Measurements from ENCODE around the gene PAM16. TPM values are rescaled to one million over a fixed set of nuclear protein-coding genes. Genes with fewer than 3 reads are reported as not detected.
A peak's percentile ranks its signal among the peaks of the same experiment; 100 is the strongest.

PAM16 gene
- total RNA-seq, 1 experiment from 2014 or later: 80.4 TPM

GRCh38 chr16:4365615-4366014 lies 14.5 kb upstream of the PAM16 start:
- Histone ChIP-seq H3K27ac (ENCODE audit: insufficient read length, low read depth, low read length) (no peak overlapping the region), H4K91ac (ENCODE audit: insufficient read length, low read depth, low read length) (no peak overlapping the region), H3K4me2 (ENCODE audit: insufficient read depth, insufficient read length, low read length) (no peak overlapping the region), H3K9ac (ENCODE audit: extremely low read depth, insufficient read length, low read length) (no peak overlapping the region), H3K79me1 (ENCODE audit: insufficient read depth, low read depth, low read length, poor library complexity, severe bottlenecking) (no peaks in the 10 kb centered on the region), H3K23me2 (ENCODE audit: insufficient read length, low read depth, low read length, poor library complexity, severe bottlenecking) (no peaks in the 10 kb centered on the region), H3K79me2 (ENCODE audit: insufficient read depth, low read length) (no peaks in the 10 kb centered on the region), H4K8ac (replicated peaks; ENCODE audit: insufficient read length, low read depth, low read length) (no peak overlapping the region), H3K27me3 (ENCODE audit: insufficient read depth, low read length) (no peaks in the 10 kb centered on the region), H4K5ac (ENCODE audit: insufficient read length, low read depth, low read length) (no peak overlapping the region), H3K4me1 (ENCODE audit: insufficient read depth, low read length) (no peaks in the 10 kb centered on the region), H2AFZ (ENCODE audit: low read length) (no peak overlapping the region), H3K9me3 (ENCODE audit: control insufficient read depth, low read depth, low read length) (no peaks in the 10 kb centered on the region), H4K20me1 (ENCODE audit: control insufficient read depth, insufficient read depth, insufficient read length) (no peaks in the 10 kb centered on the region), H3K18ac (ENCODE audit: insufficient read length, low read depth, low read length) (no peak overlapping the region), H2BK20ac (ENCODE audit: low read depth, low read length, poor library complexity, severe bottlenecking) (no peak overlapping the region), H2BK12ac (ENCODE audit: insufficient read length, low read depth, low read length) (no peak overlapping the region), H3K56ac (ENCODE audit: insufficient read length, low read depth, low read length) (no peak overlapping the region), H2BK15ac (ENCODE audit: low read depth, low read length) (no peak overlapping the region), H2BK5ac (ENCODE audit: insufficient read length, low read length) (no peak overlapping the region), H3K14ac (ENCODE audit: insufficient read depth, low read length) (no peak overlapping the region), H2BK120ac (ENCODE audit: low read depth, low read length, poor library complexity, severe bottlenecking) (no peak overlapping the region), H3T11ph (ENCODE audit: low read length) (no peak overlapping the region), H3K4ac (ENCODE audit: low read depth, low read length) (no peak overlapping the region), H3K23ac (ENCODE audit: insufficient read length, low read depth, low read length) (no peak overlapping the region), H2AK5ac (ENCODE audit: insufficient read length, low read length) (no peak overlapping the region)
- no peak for TF ChIP-seq CTCF (conservative IDR thresholded peaks at IDR 0.05)
- Mint-ChIP-seq H3K36me3 (ENCODE audit: insufficient read depth in 1 of 3, low read depth in 3 of 3) (no peaks in the 10 kb centered on the region; a peak in 1 of 7 replicates), H3K27ac (peak overlapping the region in 2 of 3 experiments; percentile 61 to 94; a peak in 2 of 7 replicates), H3K4me1 (no peaks in the 10 kb centered on the region), H3K27me3 (ENCODE audit: low read depth) (no peaks in the 10 kb centered on the region), H3K9me3 (no peaks in the 10 kb centered on the region), H3K4me3 (no peak overlapping the region; a peak in 1 of 5 replicates)
- WGBS (ENCODE audit: extremely low coverage, insufficient read length, low lambda C conversion rate): no CpG with 5 or more reads among the region's 12 CpGs
- no peak for DNase-seq
